GM12878 (cell line): ENCODE results near the gene ASPG.

ENCODE experiments used
- ETV6 ChIP-seq, 2 experiments: fragments of 450-650 bp in 1 of 2; IDR thresholded peaks in 1 of 2; conservative IDR thresholded peaks in 1 of 2; 2 replicates each; pipeline ENCODE4 v1.6.1; 2014; ENCODE audit warnings: antibody characterized with exemption in 1 of 2, borderline replicate concordance in 1 of 2, low read depth in 1 of 2, mild to moderate bottlenecking in 1 of 2, moderate library complexity in 1 of 2
- POLR2AphosphoS5 ChIP-seq: IDR thresholded peaks from 2 replicates; pipeline ENCODE4 v1.6.1; 2011; ENCODE audit warnings: mild to moderate bottlenecking, low read length, inconsistent platforms
- SRF ChIP-seq, 2 experiments: IDR thresholded peaks; 2 replicates each; pipeline ENCODE4 v1.6.1; 2011; ENCODE audit warnings: low read depth in 2 of 2, low read length in 2 of 2, mild to moderate bottlenecking in 1 of 2, moderate library complexity in 1 of 2
- TAF1 ChIP-seq: IDR thresholded peaks from 2 replicates; pipeline ENCODE4 v1.6.1; 2011; ENCODE audit warnings: mild to moderate bottlenecking, low read depth, low read length, borderline replicate concordance
- TF ChIP-seq, protein P1 (sequence below): fragments of 450-650 bp; formaldehyde crosslinking; IDR thresholded peaks from 2 replicates; pipeline ENCODE4 v1.4.0; 2020; ENCODE audit warnings: mild to moderate bottlenecking, moderate library complexity
- TF ChIP-seq, protein P2 (sequence below): IDR thresholded peaks from 2 replicates; pipeline ENCODE4 v1.6.1; 2011; ENCODE audit warnings: borderline replicate concordance, low read depth, mild to moderate bottlenecking, moderate library complexity, low read length; ENCODE audit not compliant: insufficient read depth, poor library complexity, severe bottlenecking
- TF ChIP-seq, protein P3 (sequence below), 3 experiments: IDR thresholded peaks in 2 of 3; conservative IDR thresholded peaks in 1 of 3; 2 replicates each; pipeline ENCODE4 v1.5.1; 2011; ENCODE audit warnings: low read depth in 3 of 3, low read length in 3 of 3, mild to moderate bottlenecking in 3 of 3, control low read depth in 2 of 3, moderate library complexity in 2 of 3, inconsistent platforms in 1 of 3, mixed read lengths in 1 of 3; ENCODE audit not compliant: control insufficient read depth in 2 of 3, insufficient read depth in 1 of 3; ENCODE audit errors: extremely low read depth in 1 of 3

DNA sequence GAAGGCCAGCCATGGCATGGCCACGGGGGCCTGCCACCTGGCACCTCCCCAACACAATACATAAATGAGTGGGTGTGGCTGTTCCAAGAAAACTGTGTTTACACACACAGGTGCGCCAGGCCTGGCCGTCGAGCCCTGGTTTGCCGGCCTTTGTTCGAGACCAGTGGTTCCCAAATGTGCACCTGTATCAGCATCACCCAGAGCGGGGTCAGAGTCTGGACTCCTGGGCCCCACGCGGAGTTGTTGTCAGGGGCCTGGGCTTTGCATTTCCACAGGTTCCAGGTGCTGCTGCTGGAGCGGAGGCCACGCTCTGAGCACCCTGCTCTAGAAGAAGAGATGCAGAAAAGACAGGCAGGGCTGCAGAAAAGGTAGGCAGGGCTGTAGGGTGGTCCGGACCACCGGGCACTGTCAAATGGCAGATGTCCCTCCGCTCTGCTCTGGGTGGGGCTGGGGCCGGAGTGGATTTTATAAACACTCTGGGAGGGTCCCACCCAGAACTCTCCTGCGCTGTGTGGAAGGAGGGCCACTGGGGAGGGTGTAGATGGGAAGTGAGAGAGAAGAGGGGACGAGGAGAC lies 4.2 kb upstream of the ASPG start:
- TF ChIP-seq, protein P1, sequence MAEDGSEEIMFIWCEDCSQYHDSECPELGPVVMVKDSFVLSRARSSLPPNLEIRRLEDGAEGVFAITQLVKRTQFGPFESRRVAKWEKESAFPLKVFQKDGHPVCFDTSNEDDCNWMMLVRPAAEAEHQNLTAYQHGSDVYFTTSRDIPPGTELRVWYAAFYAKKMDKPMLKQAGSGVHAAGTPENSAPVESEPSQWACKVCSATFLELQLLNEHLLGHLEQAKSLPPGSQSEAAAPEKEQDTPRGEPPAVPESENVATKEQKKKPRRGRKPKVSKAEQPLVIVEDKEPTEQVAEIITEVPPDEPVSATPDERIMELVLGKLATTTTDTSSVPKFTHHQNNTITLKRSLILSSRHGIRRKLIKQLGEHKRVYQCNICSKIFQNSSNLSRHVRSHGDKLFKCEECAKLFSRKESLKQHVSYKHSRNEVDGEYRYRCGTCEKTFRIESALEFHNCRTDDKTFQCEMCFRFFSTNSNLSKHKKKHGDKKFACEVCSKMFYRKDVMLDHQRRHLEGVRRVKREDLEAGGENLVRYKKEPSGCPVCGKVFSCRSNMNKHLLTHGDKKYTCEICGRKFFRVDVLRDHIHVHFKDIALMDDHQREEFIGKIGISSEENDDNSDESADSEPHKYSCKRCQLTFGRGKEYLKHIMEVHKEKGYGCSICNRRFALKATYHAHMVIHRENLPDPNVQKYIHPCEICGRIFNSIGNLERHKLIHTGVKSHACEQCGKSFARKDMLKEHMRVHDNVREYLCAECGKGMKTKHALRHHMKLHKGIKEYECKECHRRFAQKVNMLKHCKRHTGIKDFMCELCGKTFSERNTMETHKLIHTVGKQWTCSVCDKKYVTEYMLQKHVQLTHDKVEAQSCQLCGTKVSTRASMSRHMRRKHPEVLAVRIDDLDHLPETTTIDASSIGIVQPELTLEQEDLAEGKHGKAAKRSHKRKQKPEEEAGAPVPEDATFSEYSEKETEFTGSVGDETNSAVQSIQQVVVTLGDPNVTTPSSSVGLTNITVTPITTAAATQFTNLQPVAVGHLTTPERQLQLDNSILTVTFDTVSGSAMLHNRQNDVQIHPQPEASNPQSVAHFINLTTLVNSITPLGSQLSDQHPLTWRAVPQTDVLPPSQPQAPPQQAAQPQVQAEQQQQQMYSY (CRISPR knock-in tag): no peak
- TF ChIP-seq SRF (IDR thresholded peaks at IDR 0.05; ENCODE audit: low read depth in 2 of 2, low read length in 2 of 2): no peak
- TF ChIP-seq TAF1: no peak
- TF ChIP-seq POLR2AphosphoS5: no peak
- TF ChIP-seq, protein P2, sequence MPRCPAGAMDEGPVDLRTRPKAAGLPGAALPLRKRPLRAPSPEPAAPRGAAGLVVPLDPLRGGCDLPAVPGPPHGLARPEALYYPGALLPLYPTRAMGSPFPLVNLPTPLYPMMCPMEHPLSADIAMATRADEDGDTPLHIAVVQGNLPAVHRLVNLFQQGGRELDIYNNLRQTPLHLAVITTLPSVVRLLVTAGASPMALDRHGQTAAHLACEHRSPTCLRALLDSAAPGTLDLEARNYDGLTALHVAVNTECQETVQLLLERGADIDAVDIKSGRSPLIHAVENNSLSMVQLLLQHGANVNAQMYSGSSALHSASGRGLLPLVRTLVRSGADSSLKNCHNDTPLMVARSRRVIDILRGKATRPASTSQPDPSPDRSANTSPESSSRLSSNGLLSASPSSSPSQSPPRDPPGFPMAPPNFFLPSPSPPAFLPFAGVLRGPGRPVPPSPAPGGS: no peak
- TF ChIP-seq, protein P3, sequence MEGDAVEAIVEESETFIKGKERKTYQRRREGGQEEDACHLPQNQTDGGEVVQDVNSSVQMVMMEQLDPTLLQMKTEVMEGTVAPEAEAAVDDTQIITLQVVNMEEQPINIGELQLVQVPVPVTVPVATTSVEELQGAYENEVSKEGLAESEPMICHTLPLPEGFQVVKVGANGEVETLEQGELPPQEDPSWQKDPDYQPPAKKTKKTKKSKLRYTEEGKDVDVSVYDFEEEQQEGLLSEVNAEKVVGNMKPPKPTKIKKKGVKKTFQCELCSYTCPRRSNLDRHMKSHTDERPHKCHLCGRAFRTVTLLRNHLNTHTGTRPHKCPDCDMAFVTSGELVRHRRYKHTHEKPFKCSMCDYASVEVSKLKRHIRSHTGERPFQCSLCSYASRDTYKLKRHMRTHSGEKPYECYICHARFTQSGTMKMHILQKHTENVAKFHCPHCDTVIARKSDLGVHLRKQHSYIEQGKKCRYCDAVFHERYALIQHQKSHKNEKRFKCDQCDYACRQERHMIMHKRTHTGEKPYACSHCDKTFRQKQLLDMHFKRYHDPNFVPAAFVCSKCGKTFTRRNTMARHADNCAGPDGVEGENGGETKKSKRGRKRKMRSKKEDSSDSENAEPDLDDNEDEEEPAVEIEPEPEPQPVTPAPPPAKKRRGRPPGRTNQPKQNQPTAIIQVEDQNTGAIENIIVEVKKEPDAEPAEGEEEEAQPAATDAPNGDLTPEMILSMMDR (IDR thresholded peaks at IDR 0.05 in 2 of 3, conservative IDR thresholded peaks at IDR 0.05 in 1 of 3; ENCODE audit: control insufficient read depth in 2 of 3, extremely low read depth in 1 of 3, insufficient read depth in 1 of 3, low read depth in 3 of 3, low read length in 3 of 3): no peak
- TF ChIP-seq ETV6 (conservative IDR thresholded peaks at IDR 0.05 in 1 of 2, IDR thresholded peaks at IDR 0.05 in 1 of 2; ENCODE audit: borderline replicate concordance in 1 of 2, low read depth in 1 of 2): no peak
